ENCODE results near the gene DTD1.

Gene DTD1

DNA sequence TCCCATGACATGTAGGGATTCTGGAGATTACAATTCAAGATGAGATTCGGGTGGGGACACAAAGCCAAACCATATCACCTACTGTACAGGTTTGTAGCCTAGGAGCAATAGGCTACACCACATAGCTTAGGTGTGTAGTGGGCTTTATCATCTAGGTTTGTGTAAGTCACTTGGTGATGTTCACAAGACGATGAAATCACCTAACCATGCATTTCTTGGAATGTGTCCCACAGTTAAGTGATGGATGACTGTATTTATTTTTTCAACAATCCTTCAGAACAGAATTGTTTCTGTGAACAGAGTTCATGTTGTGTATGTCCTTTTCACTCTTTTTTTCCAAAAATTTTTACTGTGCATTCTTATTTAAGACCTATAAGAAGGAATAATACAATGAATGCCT lies 76.1 kb downstream of the DTD1 start:
- no peak for DNase-seq (ENCODE audit: low read depth in 2 of 2)

GRCh38 chr20:18665135-18665534 lies 77.3 kb downstream of the DTD1 start:
- no peak for DNase-seq (ENCODE audit: low read depth in 2 of 2)

DNA sequence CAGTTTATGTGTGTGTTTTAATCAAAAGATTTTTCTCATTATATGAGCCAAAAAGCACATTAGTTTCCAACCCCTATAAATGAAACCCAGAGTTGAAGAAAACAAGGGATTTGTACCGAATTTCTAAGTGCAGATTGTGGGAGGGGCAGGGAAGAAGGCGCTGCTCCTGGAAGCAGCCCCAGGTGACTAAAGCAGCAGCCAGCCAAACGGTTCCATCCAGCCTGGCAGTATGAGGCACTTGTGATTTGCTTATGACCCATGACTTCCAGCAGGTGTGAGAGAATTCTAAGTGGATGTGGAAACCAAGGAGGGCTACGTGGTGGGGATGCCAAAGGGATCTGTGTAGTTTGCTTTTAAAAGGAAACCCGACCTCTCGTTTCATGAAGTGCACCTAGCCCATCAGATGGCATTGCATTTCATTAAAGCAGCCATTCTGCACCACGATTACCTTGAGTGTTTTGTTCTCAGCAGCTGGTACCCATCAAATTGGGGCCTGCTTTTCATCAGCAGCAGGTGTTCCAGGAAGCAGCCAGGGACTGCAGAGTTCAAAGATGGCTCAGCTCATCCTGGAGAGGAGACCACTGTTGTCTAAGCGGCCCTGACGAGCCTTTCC lies 79.1 kb downstream of the DTD1 start:
- no peak for DNase-seq (ENCODE audit: low read depth in 2 of 2)

DNA sequence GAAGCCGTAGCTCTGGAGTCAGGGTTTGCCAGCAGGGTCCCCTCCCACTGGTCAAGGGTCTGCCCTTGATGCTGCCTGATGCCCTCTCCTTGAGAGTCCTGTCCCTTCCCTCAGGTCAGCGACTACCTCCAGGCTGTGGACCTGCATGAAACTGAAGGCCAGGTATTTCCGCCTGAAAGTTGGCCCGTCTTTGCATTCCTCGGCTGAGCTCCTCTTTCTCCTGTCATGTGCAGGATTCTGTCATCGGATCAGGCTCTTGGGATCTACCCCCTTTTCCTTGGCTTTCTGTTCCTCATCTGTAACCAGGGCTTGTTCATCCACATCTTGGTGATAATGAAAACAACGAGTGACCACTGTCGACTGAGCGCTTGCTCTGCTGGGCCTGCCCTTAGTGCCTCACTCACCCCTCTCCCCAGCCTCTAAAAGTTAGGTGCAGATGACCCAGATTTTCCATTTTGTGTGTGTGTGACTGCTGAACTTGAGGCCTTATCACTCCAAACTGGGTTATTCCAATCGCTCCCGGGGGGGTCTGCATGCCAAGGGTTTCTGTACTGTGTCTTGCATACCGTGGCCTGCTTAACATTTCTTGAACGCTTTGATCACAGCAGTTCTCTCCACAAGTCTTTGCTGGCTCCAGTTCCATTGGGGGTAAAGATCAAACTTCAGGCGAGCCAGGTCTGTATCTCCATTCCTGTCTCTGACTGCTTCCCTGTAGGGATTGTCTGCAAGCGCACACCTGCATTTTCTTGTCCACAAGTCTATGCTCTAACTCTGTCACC lies 81.6 kb downstream of the DTD1 start:
- DNase-seq (ENCODE audit: low read depth in 2 of 2): no peak

GRCh38 chr20:18671203-18671710 lies 83.4 kb downstream of the DTD1 start:
- DNase-seq (ENCODE audit: low read depth in 2 of 2): no peak

GRCh38 chr20:18672834-18673233 lies 85.0 kb downstream of the DTD1 start:
- no peak for DNase-seq (ENCODE audit: low read depth in 2 of 2)

GRCh38 chr20:18676396-18676795 lies 88.5 kb downstream of the DTD1 start:
- DNase-seq (ENCODE audit: low read depth in 2 of 2): no peak

DNA sequence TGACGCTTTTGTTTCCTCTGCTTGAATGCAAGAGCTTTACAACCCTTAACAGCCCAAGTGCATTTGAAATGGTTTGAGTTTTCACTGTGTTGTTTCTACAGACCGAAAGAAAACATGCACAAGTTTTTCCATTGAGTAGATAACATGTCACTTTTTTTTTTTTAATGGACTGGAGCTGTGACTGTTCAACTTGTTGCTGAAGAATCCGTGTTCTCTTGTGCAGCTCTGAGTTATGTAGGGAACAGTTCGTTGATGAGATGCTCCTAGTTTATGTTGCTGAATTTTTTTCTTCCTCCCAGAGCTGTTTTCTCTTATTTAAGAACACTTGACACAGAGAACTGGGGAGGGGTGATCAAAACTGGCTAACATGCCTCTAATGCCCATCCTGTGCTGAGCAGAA lies 89.3 kb downstream of the DTD1 start:
- DNase-seq (ENCODE audit: low read depth in 2 of 2): no peak

- DNase-seq (ENCODE audit: low read depth in 2 of 2): no peak
Observed at GRCh38 chr20:18678549-18679419, 90.9 kb downstream of the DTD1 start.

GRCh38 chr20:18683839-18684238 lies 96.0 kb downstream of the DTD1 start:
- no peak for DNase-seq (ENCODE audit: low read depth in 2 of 2)

DNA sequence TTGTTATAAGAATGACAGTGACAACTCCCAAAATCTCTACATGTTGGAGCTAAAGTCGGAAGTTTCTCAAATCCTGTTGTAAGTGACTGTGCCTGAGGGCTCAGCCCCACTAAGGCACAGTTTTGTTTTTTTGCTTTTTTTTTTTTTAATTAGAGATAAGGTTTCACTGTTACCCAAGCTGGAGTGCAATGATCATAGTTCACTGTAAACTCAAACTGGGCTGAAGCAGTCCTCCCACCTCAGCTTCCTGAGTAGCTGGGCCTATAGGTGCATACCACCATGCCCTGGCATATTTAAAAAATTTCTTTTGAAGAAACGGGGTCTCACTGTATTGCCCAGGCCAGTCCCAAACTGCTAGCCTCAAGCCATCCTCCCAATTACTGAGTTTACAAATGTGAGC lies 96.9 kb downstream of the DTD1 start:
- DNase-seq (ENCODE audit: low read depth in 2 of 2): no peak

GRCh38 chr20:18685406-18685805 lies 97.6 kb downstream of the DTD1 start:
- no peak for DNase-seq (ENCODE audit: low read depth in 2 of 2)

GRCh38 chr20:18686696-18687095 lies 98.8 kb downstream of the DTD1 start:
- DNase-seq (ENCODE audit: low read depth in 2 of 2): no peak

DNA sequence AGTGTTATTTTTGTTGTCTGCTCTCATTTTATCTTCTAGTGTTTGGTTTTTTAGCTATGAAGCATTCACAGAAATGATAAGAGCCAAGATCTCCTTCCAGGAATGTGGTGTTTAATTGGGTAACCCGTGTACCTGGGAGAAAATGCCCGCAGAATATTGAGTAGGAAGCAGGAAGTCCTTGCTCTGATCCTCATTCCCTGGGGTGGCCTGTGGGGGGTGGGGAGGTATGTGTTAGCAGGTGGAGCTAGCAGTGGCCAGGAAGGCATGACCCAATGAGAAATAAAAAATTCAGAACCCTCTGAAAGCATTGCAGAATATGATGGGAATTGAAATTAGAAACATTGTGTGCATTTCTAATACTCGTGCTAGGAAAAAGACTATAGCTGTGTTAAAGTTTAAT lies 100.8 kb downstream of the DTD1 start:
- DNase-seq (ENCODE audit: low read depth in 2 of 2): no peak

DNA sequence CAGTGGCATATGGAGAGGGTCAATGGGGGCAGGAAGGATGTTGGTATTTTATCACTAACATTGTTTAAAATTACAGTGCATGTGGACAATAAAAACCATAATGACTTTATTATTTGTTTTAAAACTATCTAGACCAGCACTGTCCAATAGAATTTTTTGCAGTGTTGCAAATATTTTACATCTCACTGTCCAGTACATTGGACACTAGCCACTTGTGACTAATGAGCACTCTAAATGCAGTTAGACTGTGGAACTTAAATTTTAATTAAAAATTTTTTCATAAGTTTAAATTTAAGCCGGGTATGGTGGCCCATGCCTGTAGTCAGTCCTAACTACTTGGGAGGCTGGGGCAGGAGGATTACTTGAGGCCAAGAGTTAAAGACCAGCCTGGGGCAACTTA lies 101.7 kb downstream of the DTD1 start:
- no peak for DNase-seq (ENCODE audit: low read depth in 2 of 2)

GRCh38 chr20:18692447-18692846 lies 104.6 kb downstream of the DTD1 start:
- no peak for DNase-seq (ENCODE audit: low read depth in 2 of 2)

DNA sequence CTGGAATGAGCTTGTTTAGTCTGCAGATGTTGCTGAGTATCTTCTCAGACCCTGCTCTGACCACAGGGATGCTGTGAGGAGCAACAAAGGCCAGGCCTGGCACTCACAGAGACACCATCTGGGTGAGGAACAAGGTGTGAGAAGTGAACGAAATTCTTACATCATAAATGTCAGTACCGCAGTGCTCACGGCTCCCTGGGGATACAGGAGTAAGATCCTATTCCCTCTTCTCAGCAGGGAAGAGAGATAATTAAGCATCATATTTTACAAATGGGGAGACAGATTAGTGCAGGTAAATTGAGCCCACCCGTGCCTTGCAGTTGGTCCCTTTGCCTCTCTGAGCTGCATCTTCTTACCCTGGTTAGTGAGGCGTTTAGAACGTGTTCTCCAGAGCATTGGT lies 106.2 kb downstream of the DTD1 start:
- no peak for DNase-seq (ENCODE audit: low read depth in 2 of 2)

DNA sequence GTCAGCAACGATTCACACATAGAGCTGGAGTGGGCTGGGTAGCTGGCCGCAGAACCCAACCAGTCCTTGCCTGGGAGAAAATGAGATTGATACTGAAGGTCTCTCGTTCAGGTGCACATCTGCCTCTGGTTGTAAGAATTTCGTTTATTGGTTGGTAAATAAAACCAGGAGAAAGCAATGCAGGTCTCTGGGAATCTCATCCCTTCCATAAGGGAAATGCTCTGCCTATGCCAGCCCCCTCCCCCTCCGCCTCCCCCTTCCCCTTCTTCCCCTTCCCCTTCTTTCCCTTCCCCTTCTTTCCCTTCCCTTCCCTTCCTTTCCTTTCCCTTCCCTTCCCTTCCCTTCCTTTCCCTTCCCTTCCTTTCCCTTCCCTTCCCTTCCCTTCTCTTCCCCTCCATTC lies 107.3 kb downstream of the DTD1 start:
- no peak for DNase-seq (ENCODE audit: low read depth in 2 of 2)

DNA sequence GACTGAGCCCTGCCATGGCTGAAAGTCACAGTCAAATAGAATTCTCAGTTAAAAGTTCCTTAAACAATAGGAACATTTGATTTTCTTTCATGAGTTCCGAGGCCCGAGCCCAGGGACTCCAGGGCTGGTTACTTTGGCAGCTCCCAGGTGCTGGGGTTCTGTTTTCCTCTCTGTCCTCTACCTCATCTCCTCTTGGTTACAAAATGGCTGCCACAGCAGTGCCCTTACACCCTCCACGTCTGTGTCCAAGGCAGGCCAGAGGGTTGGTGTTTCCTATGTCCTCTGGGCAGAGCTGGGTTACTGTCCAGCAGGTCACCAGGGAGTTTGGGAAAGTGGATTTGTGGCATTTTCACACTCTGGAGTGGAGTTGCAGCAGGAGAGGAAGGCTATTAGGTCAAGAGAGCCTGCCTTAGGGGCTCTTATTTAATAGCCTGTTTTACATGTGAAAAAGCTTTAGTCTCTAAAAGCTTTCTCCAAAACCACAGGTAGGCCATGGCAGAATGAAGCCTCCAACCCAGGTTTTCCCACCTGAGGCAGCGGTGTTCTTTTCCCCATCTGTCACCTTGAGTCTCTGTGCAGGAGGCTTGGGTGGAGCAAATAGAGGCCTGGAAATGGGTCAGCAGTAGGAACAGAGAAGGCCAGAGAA lies 111.0 kb downstream of the DTD1 start:
- DNase-seq (ENCODE audit: low read depth in 2 of 2): no peak

DNA sequence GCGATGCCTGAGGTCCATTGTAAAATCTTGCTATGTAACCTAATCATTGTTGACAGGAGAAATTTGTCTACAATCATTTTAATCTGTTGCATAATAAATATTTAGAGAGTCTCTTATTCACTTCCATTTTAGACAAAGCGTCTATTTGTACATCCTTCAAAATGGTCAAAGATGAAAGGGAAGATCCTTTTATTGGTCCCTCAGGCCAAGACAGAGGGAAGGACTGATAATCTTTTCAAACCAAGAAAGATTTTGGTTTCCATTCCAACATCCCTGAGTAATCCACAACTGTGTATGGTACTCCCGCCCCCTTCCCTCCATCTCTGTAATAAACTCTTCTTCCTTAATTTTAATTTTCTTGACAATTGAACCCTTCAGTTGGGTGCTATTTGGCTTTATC lies 114.1 kb downstream of the DTD1 start:
- DNase-seq (ENCODE audit: low read depth in 2 of 2): no peak

DNA sequence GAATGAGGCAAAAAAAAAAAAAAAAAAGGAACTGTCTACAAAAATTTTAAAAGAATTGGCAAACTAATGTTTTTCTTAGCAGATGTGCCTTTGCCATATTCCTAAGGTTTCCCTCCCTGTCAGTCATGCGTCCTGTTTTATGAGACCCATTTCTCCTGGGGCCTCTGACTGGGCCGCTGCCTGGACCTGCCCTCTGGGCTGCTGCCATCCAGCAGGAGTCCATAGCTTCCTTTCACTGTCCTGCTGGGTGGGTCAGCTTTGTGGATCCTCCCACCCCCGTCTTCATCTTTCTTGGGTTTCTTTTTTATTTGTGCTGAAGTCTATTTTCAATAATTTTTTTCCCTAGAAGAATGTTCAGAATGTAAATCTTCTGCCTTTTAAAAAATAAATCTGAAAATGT lies 114.9 kb downstream of the DTD1 start:
- no peak for DNase-seq (ENCODE audit: low read depth in 2 of 2)

DNA sequence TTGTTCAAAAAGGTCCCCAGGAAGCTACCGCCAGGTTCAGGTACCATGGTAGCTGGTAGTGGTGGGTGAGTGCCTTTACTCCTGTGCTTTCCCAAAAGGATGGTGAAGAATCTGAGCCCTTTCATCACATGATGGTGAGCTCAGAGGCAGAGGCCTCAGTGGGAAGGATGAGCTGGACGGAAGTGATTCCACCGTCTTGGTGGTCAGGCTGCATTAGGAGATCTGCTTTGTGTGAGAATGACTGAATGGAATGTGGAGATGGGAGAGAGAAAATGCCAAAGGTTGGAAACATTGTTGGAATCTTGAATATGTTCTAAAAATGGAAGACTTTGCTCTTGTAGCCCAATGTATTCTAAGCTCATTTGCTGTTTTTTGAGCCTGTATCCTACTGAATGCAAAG lies 117.6 kb downstream of the DTD1 start:
- DNase-seq (ENCODE audit: low read depth in 2 of 2): no peak
